HL-60 (cell line): ENCODE measurements around the gene A2M.

Experiments
- CTCF ChIP-seq: IDR thresholded peaks from one replicate; pipeline ENCODE4 v1.5.1; 2011; ENCODE audit warnings: low read length, control low read depth, inconsistent platforms; ENCODE audit not compliant: insufficient read depth
- GABPA ChIP-seq: IDR thresholded peaks from 2 replicates; pipeline ENCODE4 v1.6.1; 2012; ENCODE audit warnings: low read depth

DNA sequence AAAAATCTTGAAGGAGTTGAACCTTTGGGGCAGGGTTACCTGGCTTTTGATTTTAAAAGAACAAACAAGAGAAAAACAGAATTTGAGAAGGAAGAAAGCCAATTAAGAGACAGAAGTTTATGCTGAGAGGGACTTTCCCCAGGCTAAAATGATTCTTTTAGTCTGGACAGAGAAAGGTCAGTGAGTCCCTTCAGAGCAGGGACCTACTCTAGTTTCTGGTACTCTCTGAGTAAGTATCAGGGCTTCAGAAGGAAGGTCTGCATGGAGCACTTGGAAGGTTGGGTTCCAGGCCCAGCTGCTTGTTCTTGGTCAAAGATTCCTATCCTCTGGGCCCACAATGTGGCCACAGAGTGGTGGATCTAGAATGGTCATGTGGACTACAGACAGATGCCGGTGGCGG is 66.8 kb downstream of the A2M start:
- no peak for TF ChIP-seq CTCF
- no peak for TF ChIP-seq GABPA
